CD4-positive, alpha-beta T cell (primary cell): ENCODE data around the gene ZNF423. TPM values are rescaled to one million over a fixed set of nuclear protein-coding genes. Genes with fewer than 3 reads are reported as not detected.

Source experiments
- ATAC-seq: fragments of 200-7000 bp; cut with Tn5 transposase; one replicate; pipeline ENCODE4 v1.10.0; 2022; ENCODE audit warnings: mild to moderate bottlenecking; ENCODE audit not compliant: poor library complexity
- CTCF ChIA-PET: fragments of 350-600 bp; sonication (Branson Sonifier 250); formaldehyde crosslinking; loops from one replicate; lab custom pipeline; 2021; ENCODE audit warnings: antibody characterized with exemption, inconsistent platforms; lab: Charles Lee
- POLR2A ChIA-PET: fragments of 350-600 bp; sonication (Branson Sonifier 250); formaldehyde crosslinking; loops from one replicate; lab custom pipeline; 2021; ENCODE audit warnings: antibody characterized with exemption, inconsistent platforms; lab: Charles Lee
- DNase-seq, 14 experiments: peaks; one replicate each; pipeline ENCODE4 v3.0.0-alpha.2; 2013 to 2020; ENCODE audit warnings: mixed read lengths in 2 of 14
- H3K27ac ChIP-seq, 2 donors: one replicate each; pipeline versions ENCODE4 v1.5.1 to v1.7.0; 2013; ENCODE audit warnings: low read length in 2 of 2, low read depth in 1 of 2, mild to moderate bottlenecking in 1 of 2
- H3K27me3 ChIP-seq, 2 experiments: 1 replicate in 1 of 2; 2 replicates in 1 of 2; pipeline versions ENCODE4 v1.6.1 to v1.7.0; 2013; ENCODE audit warnings: low read length in 2 of 2, control low read depth in 1 of 2, mild to moderate bottlenecking in 1 of 2, moderate library complexity in 1 of 2; ENCODE audit not compliant: insufficient read depth in 2 of 2, control insufficient read depth in 1 of 2
- H3K36me3 ChIP-seq: one replicate; pipeline ENCODE4 v1.6.1; 2013; ENCODE audit warnings: low read length, control low read depth; ENCODE audit not compliant: insufficient read depth
- H3K4me1 ChIP-seq: one replicate; pipeline ENCODE4 v1.6.1; 2013; ENCODE audit warnings: low read length, control low read depth; ENCODE audit not compliant: insufficient read depth
- H3K4me3 ChIP-seq: one replicate; pipeline ENCODE4 v1.5.1; 2013; ENCODE audit warnings: mild to moderate bottlenecking, low read length, moderate library complexity
- H3K9me3 ChIP-seq, 2 experiments: 1 replicate in 1 of 2; 2 replicates in 1 of 2; pipeline versions ENCODE4 v1.6.1 to v1.7.0; 2013; ENCODE audit warnings: low read length in 2 of 2, mild to moderate bottlenecking in 2 of 2, control low read depth in 1 of 2, moderate library complexity in 1 of 2; ENCODE audit not compliant: control insufficient read depth in 1 of 2, insufficient read depth in 1 of 2
- H3K27ac Mint-ChIP-seq: one replicate; pipeline ENCODE4 v1.8.0; 2020; ENCODE audit warnings: mixed read lengths
- H3K27me3 Mint-ChIP-seq: one replicate; pipeline ENCODE4 v1.8.0; 2021; ENCODE audit warnings: mixed read lengths
- H3K36me3 Mint-ChIP-seq: one replicate; pipeline ENCODE4 v1.8.0; 2021; ENCODE audit warnings: low read depth, mixed read lengths
- H3K4me1 Mint-ChIP-seq: one replicate; pipeline ENCODE4 v1.8.0; 2021; ENCODE audit warnings: low read depth, mixed read lengths
- H3K4me3 Mint-ChIP-seq: one replicate; pipeline ENCODE4 v1.8.0; 2020; ENCODE audit warnings: mild to moderate bottlenecking, mixed read lengths
- H3K9me3 Mint-ChIP-seq: one replicate; pipeline ENCODE4 v1.8.0; 2020; ENCODE audit warnings: mixed read lengths
- CTCF ChIP-seq: fragments of 200-600 bp; IDR thresholded peaks from one replicate; pipeline ENCODE4 v1.8.0; 2022; ENCODE audit warnings: antibody characterized with exemption, mild to moderate bottlenecking
- intact Hi-C, 2 experiments: fragments of 100-400 bp; cut with DNase I in 1 of 2; cut with micrococcal nuclease in 1 of 2; formaldehyde crosslinking; loops; one replicate each; pipeline versions ENCODE4 v1.15.1 to v1.9.0; 2023 to 2025; cut with DNase I, micrococcal nuclease
- total RNA-seq, 174 experiments: library from RNA in 2 of 174; stranded (reverse) in 2 of 174; gene quantifications; one replicate each; pipeline ENCODE4 v1.2.3 and lab custom pipeline; 2021 to 2026

Gene ZNF423
- total RNA-seq, 2 experiments from 2014 or later = not detected

GRCh38 chr16:49854796-49855203, 1.1 kb downstream of the ZNF423 start:
- H3K4me3 Mint-ChIP-seq = no peak overlapping the region

GRCh38 chr16:49854188-49854795, 1.6 kb downstream of the ZNF423 start:
- H3K4me3 ChIP-seq = peak overlapping the region; percentile 22
- peaks cover 53% of the 10 kb centered on the region for H3K27me3 Mint-ChIP-seq
- CTCF ChIA-PET = no interaction called here

More at GRCh38 chr16:49854796-49855203, 1.1 kb downstream of the ZNF423 start:
- TF ChIP-seq CTCF = no peak
- peaks cover 12% of the 10 kb centered on the region for H3K4me1 Mint-ChIP-seq
- Histone ChIP-seq H3K27ac (no peak overlapping the region), H3K4me1 (peaks cover 38% of the 10 kb centered on the region), H3K4me3 (peak overlapping the region; percentile 22), H3K27me3 (peaks cover 38 to 56% of the 10 kb centered on the region in 2 experiments), H3K9me3 (peaks cover 0 to 13% of the 10 kb centered on the region in 2 experiments), H3K36me3 (no peaks in the 10 kb centered on the region)
- ChIA-PET CTCF (no interaction called here), POLR2A (no interaction called here)
- H3K36me3 Mint-ChIP-seq = no peaks in the 10 kb centered on the region
- H3K27ac Mint-ChIP-seq = no peak overlapping the region
- ATAC-seq (no peak), DNase-seq (peak in 1 of 14 experiments; percentile 14)
- no peaks in the 10 kb centered on the region for H3K9me3 Mint-ChIP-seq
- intact Hi-C loops = loop anchor here in 1 of 2 experiments (10.0 kb wide), 4 partner anchors 210 to 1610 kb away; partner anchors contain the start of genes ABCC11, HEATR3 and LONP2
- peaks cover 53% of the 10 kb centered on the region for H3K27me3 Mint-ChIP-seq

GRCh38 chr16:49852279-49852678, 3.6 kb downstream of the ZNF423 start:
- Mint-ChIP-seq H3K27me3 (peaks cover 65% of the 10 kb centered on the region), H3K4me3 (peak overlapping the region; percentile 46), H3K36me3 (no peaks in the 10 kb centered on the region), H3K9me3 (no peaks in the 10 kb centered on the region), H3K4me1 (peaks cover under 1% of the 10 kb centered on the region), H3K27ac (no peak overlapping the region)
- Histone ChIP-seq H3K4me1 (peaks cover 17% of the 10 kb centered on the region), H3K27me3 (peaks cover 29 to 42% of the 10 kb centered on the region in 2 experiments), H3K4me3 (no peak overlapping the region), H3K36me3 (no peaks in the 10 kb centered on the region), H3K9me3 (peaks cover 0 to 7% of the 10 kb centered on the region in 2 experiments), H3K27ac (no peak overlapping the region)
- TF ChIP-seq CTCF = no peak
- no peak for ATAC-seq
- ChIA-PET CTCF (no interaction called here), POLR2A (no interaction called here)
- intact Hi-C loops = loop anchor here in 1 of 2 experiments (10.0 kb wide), 4 partner anchors 213 to 1607 kb away; partner anchors contain the start of genes ABCC11, HEATR3 and LONP2
- no peak for DNase-seq

More at GRCh38 chr16:49854188-49854795, 1.6 kb downstream of the ZNF423 start:
- Histone ChIP-seq H3K36me3 (no peaks in the 10 kb centered on the region), H3K9me3 (peaks cover 0 to 13% of the 10 kb centered on the region in 2 experiments), H3K4me1 (peaks cover 36% of the 10 kb centered on the region), H3K27me3 (peaks cover 38 to 56% of the 10 kb centered on the region in 2 experiments), H3K27ac (no peak overlapping the region)
- Mint-ChIP-seq H3K4me3 (peak overlapping the region; percentile 76), H3K4me1 (peaks cover 7% of the 10 kb centered on the region), H3K9me3 (no peaks in the 10 kb centered on the region), H3K27ac (no peak overlapping the region), H3K36me3 (no peaks in the 10 kb centered on the region)
- POLR2A ChIA-PET = no interaction called here
- DNase-seq (no peak), ATAC-seq (no peak)
- no peak for TF ChIP-seq CTCF
- intact Hi-C loops = loop anchor here in 1 of 2 experiments (10.0 kb wide), 4 partner anchors 211 to 1609 kb away; partner anchors contain the start of genes ABCC11, HEATR3 and LONP2
